Panc1 (cell line): ENCODE data around the gene MKLN1. TPM values are rescaled to one million over a fixed set of nuclear protein-coding genes. Genes with fewer than 3 reads are reported as not detected.

Experiments used
- ATAC-seq: fragments of 200-7000 bp; cut with Tn5 transposase; 2 replicates; pipeline ENCODE4 v1.9.1; 2020; ENCODE audit warnings: mild to moderate bottlenecking, moderate library complexity
- BruUV-seq: library from RNA; stranded (reverse); fragments of 400-500 nt; replicated peaks from 2 replicates; lab custom pipeline; 2021; lab: Mats Ljungman, UMichigan
- CTCF ChIA-PET: fragments of 300-600 bp; sonication (Branson Sonifier 250); formaldehyde crosslinking; loops from one replicate; lab custom pipeline; 2022; ENCODE audit warnings: antibody characterized with exemption; lab: Charles Lee
- POLR2A ChIA-PET: fragments of 300-600 bp; sonication (Branson Sonifier 250); formaldehyde crosslinking; loops from one replicate; lab custom pipeline; 2022; ENCODE audit warnings: antibody characterized with exemption; lab: Charles Lee
- DNase-seq: peaks from one replicate; pipeline ENCODE4 v3.0.0-alpha.2; 2010; ENCODE audit warnings: low read depth, low spot score
- H3K27ac ChIP-seq: 2 replicates; pipeline ENCODE4 v1.5.1; 2011; ENCODE audit warnings: mild to moderate bottlenecking, low read length, inconsistent platforms
- H3K27me3 ChIP-seq: fragments of 200-500 bp; sonication (Bioruptor generic); 2 replicates; pipeline ENCODE4 v1.6.0; 2014; ENCODE audit warnings: low read length, inconsistent platforms; ENCODE audit not compliant: control insufficient read depth, insufficient read depth
- H3K36me3 ChIP-seq: fragments of 200-500 bp; sonication (Bioruptor generic); 2 replicates; pipeline ENCODE4 v1.5.1; 2014; ENCODE audit warnings: inconsistent platforms, mild to moderate bottlenecking, low read length, moderate library complexity; ENCODE audit not compliant: control insufficient read depth, insufficient read depth
- H3K4me1 ChIP-seq: 2 replicates; pipeline ENCODE4 v1.5.1; 2011; ENCODE audit warnings: inconsistent platforms, mild to moderate bottlenecking, low read length, moderate library complexity; ENCODE audit not compliant: control insufficient read depth, insufficient read depth
- H3K4me3 ChIP-seq, 2 experiments: 2 replicates each; pipeline ENCODE4 v1.5.1; 2011 to 2012; ENCODE audit warnings: low read depth in 2 of 2, low read length in 2 of 2, mild to moderate bottlenecking in 2 of 2, inconsistent platforms in 1 of 2, moderate library complexity in 1 of 2
- H3K9me3 ChIP-seq: fragments of 200-500 bp; sonication (Bioruptor generic); 2 replicates; pipeline ENCODE4 v1.5.1; 2014; ENCODE audit warnings: low read depth, mild to moderate bottlenecking, inconsistent platforms, low read length, moderate library complexity; ENCODE audit not compliant: control insufficient read depth, insufficient read depth
- CTCF ChIP-seq: fragments of 450-650 bp; IDR thresholded peaks from 2 replicates; pipeline ENCODE4 v1.5.1; 2017; ENCODE audit warnings: mild to moderate bottlenecking
- POLR2AphosphoS5 ChIP-seq: IDR thresholded peaks from 2 replicates; pipeline ENCODE4 v1.6.1; 2012; ENCODE audit warnings: mild to moderate bottlenecking, low read depth, low read length, moderate library complexity
- REST ChIP-seq, 2 experiments: IDR thresholded peaks; 2 replicates each; pipeline ENCODE4 v1.6.1; 2011 to 2012; ENCODE audit warnings: low read depth in 2 of 2, control low read depth in 1 of 2, low read length in 1 of 2, mild to moderate bottlenecking in 1 of 2, moderate library complexity in 1 of 2; ENCODE audit not compliant: insufficient read depth in 1 of 2
- SIN3A ChIP-seq: IDR thresholded peaks from 2 replicates; pipeline ENCODE4 v1.6.1; 2012; ENCODE audit warnings: low read depth, mild to moderate bottlenecking, low read length, moderate library complexity, borderline replicate concordance; ENCODE audit not compliant: insufficient read depth
- TCF7L2 ChIP-seq: IDR thresholded peaks from 2 replicates; pipeline ENCODE4 v1.6.1; 2011; ENCODE audit warnings: mild to moderate bottlenecking, low read depth, low read length, inconsistent platforms
- in situ Hi-C: cut with HindIII; loops from 2 replicates; pipeline ENCODE4 v1.10.0; 2016; ENCODE audit warnings: low sequenced_read_pairs, low pct_unique_long_range_greater_than_20kb
- intact Hi-C: fragments of 100-400 bp; cut with micrococcal nuclease; formaldehyde crosslinking; loops from one replicate; pipeline ENCODE4 v1.10.0; 2022; ENCODE audit not compliant: unreplicated experiment
- total RNA-seq: library from RNA; stranded (reverse); gene quantifications from one replicate; pipeline ENCODE4 v1.2.1, GENCODE V29; 2021; ENCODE audit not compliant: unreplicated experiment

Gene MKLN1
- total RNA-seq, 1 experiment from 2014 or later: 46.4 TPM

GRCh38 chr7:131443496-131443895, 115.8 kb downstream of the MKLN1 start:
- POLR2A ChIA-PET: no interaction called here
- ATAC-seq (no peak), DNase-seq (no peak)
- in situ Hi-C loops: no loop called here
- CTCF ChIA-PET: no interaction called here
- BruUV-seq: no TSS peak
- no peaks in the 10 kb centered on the region for H3K4me1 ChIP-seq
- no peaks in the 10 kb centered on the region for H3K9me3 ChIP-seq
- no peak overlapping the region for H3K4me3 ChIP-seq
- no peak for TF ChIP-seq CTCF
- TF ChIP-seq SIN3A: no peak
- no peak for TF ChIP-seq TCF7L2
- TF ChIP-seq POLR2AphosphoS5: no peak
- peaks cover 24% of the 10 kb centered on the region for H3K36me3 ChIP-seq
- intact Hi-C loops: no loop called here
- no peaks in the 10 kb centered on the region for H3K27me3 ChIP-seq
- no peak overlapping the region for H3K27ac ChIP-seq

- Histone ChIP-seq H3K36me3 (peaks cover 13% of the 10 kb centered on the region), H3K4me1 (no peaks in the 10 kb centered on the region), H3K9me3 (no peaks in the 10 kb centered on the region), H3K27ac (no peak overlapping the region), H3K27me3 (no peaks in the 10 kb centered on the region), H3K4me3 (no peak overlapping the region)
- ATAC-seq (no peak), DNase-seq (no peak)
- POLR2A ChIA-PET: no interaction called here
- in situ Hi-C loops (no loop called here), intact Hi-C loops (no loop called here)
- BruUV-seq: no TSS peak
- CTCF ChIA-PET: no interaction called here
- TF ChIP-seq POLR2AphosphoS5 (no peak), TCF7L2 (no peak), REST (IDR thresholded peaks at IDR 0.05; ENCODE audit: insufficient read depth in 1 of 2, low read depth in 2 of 2, low read length in 1 of 2) (no peak), SIN3A (no peak), CTCF (no peak)
Measured at GRCh38 chr7:131444683-131445082, 117.0 kb downstream of the MKLN1 start.
